H9 (cell line): ENCODE results near the gene SIK2. TPM values are rescaled to one million over a fixed set of nuclear protein-coding genes. Genes with fewer than 3 reads are reported as not detected.

Source experiments
- DNase-seq: peaks from one replicate; pipeline ENCODE4 v3.0.0-alpha.2; 2017
- H2AFZ ChIP-seq: one replicate; pipeline ENCODE4 v1.6.1; 2013; ENCODE audit warnings: mild to moderate bottlenecking, low read length, control low read depth, moderate library complexity
- H2AK5ac ChIP-seq: 2 replicates; pipeline ENCODE4 v1.6.1; 2013; ENCODE audit warnings: low read length, control low read depth, mixed read lengths; ENCODE audit not compliant: insufficient read length
- H2BK120ac ChIP-seq: one replicate; pipeline ENCODE4 v1.6.1; 2013; ENCODE audit warnings: low read depth, mild to moderate bottlenecking, low read length, control low read depth, inconsistent platforms; ENCODE audit not compliant: poor library complexity, severe bottlenecking
- H2BK12ac ChIP-seq: 2 replicates; pipeline ENCODE4 v1.6.1; 2013; ENCODE audit warnings: low read length, control low read depth, mixed read lengths, low read depth; ENCODE audit not compliant: insufficient read length
- H2BK15ac ChIP-seq: 2 replicates; pipeline ENCODE4 v1.6.1; 2013; ENCODE audit warnings: low read depth, low read length, control low read depth
- H2BK20ac ChIP-seq: one replicate; pipeline ENCODE4 v1.6.1; 2013; ENCODE audit warnings: low read depth, mild to moderate bottlenecking, low read length, control low read depth, inconsistent platforms; ENCODE audit not compliant: poor library complexity, severe bottlenecking
- H2BK5ac ChIP-seq: 2 replicates; pipeline ENCODE4 v1.6.1; 2013; ENCODE audit warnings: low read length, control low read depth, mixed read lengths; ENCODE audit not compliant: insufficient read length
- H3K14ac ChIP-seq: 2 replicates; pipeline ENCODE4 v1.6.1; 2013; ENCODE audit warnings: low read length, control low read depth; ENCODE audit not compliant: insufficient read depth
- H3K18ac ChIP-seq: 2 replicates; pipeline ENCODE4 v1.6.1; 2013; ENCODE audit warnings: low read depth, mild to moderate bottlenecking, mixed read lengths, low read length, control low read depth; ENCODE audit not compliant: insufficient read length
- H3K23ac ChIP-seq: 2 replicates; pipeline ENCODE4 v1.6.1; 2013; ENCODE audit warnings: low read length, control low read depth, mixed read lengths, low read depth; ENCODE audit not compliant: insufficient read length
- H3K23me2 ChIP-seq: 2 replicates; pipeline ENCODE4 v1.6.1; 2013; ENCODE audit warnings: low read depth, mild to moderate bottlenecking, mixed read lengths, low read length, control low read depth; ENCODE audit not compliant: insufficient read length, poor library complexity, severe bottlenecking
- H3K27ac ChIP-seq: 2 replicates; pipeline ENCODE4 v1.5.1; 2013; ENCODE audit warnings: low read length, control low read depth, mixed read lengths, low read depth; ENCODE audit not compliant: insufficient read length
- H3K27me3 ChIP-seq: 2 replicates; pipeline ENCODE4 v1.6.1; 2013; ENCODE audit warnings: low read length, control low read depth, inconsistent platforms; ENCODE audit not compliant: insufficient read depth
- H3K4ac ChIP-seq: 2 replicates; pipeline ENCODE4 v1.6.1; 2013; ENCODE audit warnings: low read depth, mild to moderate bottlenecking, control low read depth, inconsistent platforms, low read length, moderate library complexity
- H3K4me1 ChIP-seq: 2 replicates; pipeline ENCODE4 v1.6.1; 2013; ENCODE audit warnings: low read length, control low read depth, inconsistent platforms; ENCODE audit not compliant: insufficient read depth
- H3K4me2 ChIP-seq: 2 replicates; pipeline ENCODE4 v1.6.1; 2013; ENCODE audit warnings: low read length, control low read depth, mixed read lengths; ENCODE audit not compliant: insufficient read length, insufficient read depth
- H3K56ac ChIP-seq: 2 replicates; pipeline ENCODE4 v1.6.1; 2013; ENCODE audit warnings: low read depth, mild to moderate bottlenecking, mixed read lengths, low read length, control low read depth; ENCODE audit not compliant: insufficient read length
- H3K79me1 ChIP-seq: 2 replicates; pipeline ENCODE4 v1.6.1; 2013; ENCODE audit warnings: low read depth, mild to moderate bottlenecking, moderate library complexity, low read length, control low read depth, inconsistent platforms; ENCODE audit not compliant: insufficient read depth, poor library complexity, severe bottlenecking
- H3K79me2 ChIP-seq: 2 replicates; pipeline ENCODE4 v1.6.1; 2013; ENCODE audit warnings: low read length, control low read depth, inconsistent platforms; ENCODE audit not compliant: insufficient read depth
- H3K9ac ChIP-seq: 2 replicates; pipeline ENCODE4 v1.6.1; 2013; ENCODE audit warnings: low read length, control low read depth, mixed read lengths; ENCODE audit not compliant: insufficient read length; ENCODE audit errors: extremely low read depth
- H3K9me3 ChIP-seq: one replicate; pipeline ENCODE4 v1.6.1; 2013; ENCODE audit warnings: low read depth, low read length, inconsistent platforms; ENCODE audit not compliant: control insufficient read depth
- H3T11ph ChIP-seq: one replicate; pipeline ENCODE4 v1.6.1; 2013; ENCODE audit warnings: mild to moderate bottlenecking, low read length, control low read depth, inconsistent platforms
- H4K20me1 ChIP-seq: one replicate; pipeline ENCODE4 v1.6.1; 2013; ENCODE audit not compliant: control insufficient read depth, insufficient read length, insufficient read depth
- H4K5ac ChIP-seq: 2 replicates; pipeline ENCODE4 v1.6.1; 2013; ENCODE audit warnings: low read depth, mild to moderate bottlenecking, mixed read lengths, low read length, control low read depth; ENCODE audit not compliant: insufficient read length
- H4K8ac ChIP-seq: replicated peaks from 2 replicates; pipeline ENCODE4 v1.6.1; 2013; ENCODE audit warnings: low read length, control low read depth, mixed read lengths, low read depth; ENCODE audit not compliant: insufficient read length
- H4K91ac ChIP-seq: 2 replicates; pipeline ENCODE4 v1.6.1; 2013; ENCODE audit warnings: low read depth, mild to moderate bottlenecking, moderate library complexity, mixed read lengths, low read length, control low read depth; ENCODE audit not compliant: insufficient read length
- H3K27ac Mint-ChIP-seq, 3 experiments: 2 replicates in 2 of 3; 3 replicates in 1 of 3; pipeline ENCODE4 v1.8.0; 2020 to 2021; ENCODE audit warnings: mixed read lengths in 3 of 3, mild to moderate bottlenecking in 1 of 3, moderate library complexity in 1 of 3
- H3K27me3 Mint-ChIP-seq: 2 replicates; pipeline ENCODE4 v1.8.0; 2021; ENCODE audit warnings: low read depth, mild to moderate bottlenecking, moderate library complexity, mixed read lengths
- H3K36me3 Mint-ChIP-seq, 3 experiments: 2 replicates in 2 of 3; 3 replicates in 1 of 3; pipeline ENCODE4 v1.8.0; 2020 to 2021; ENCODE audit warnings: low read depth in 3 of 3, mixed read lengths in 3 of 3; ENCODE audit not compliant: insufficient read depth in 1 of 3
- H3K4me1 Mint-ChIP-seq, 2 experiments: 2 replicates each; pipeline ENCODE4 v1.8.0; 2020; ENCODE audit warnings: mixed read lengths in 2 of 2
- H3K4me3 Mint-ChIP-seq, 2 experiments: 2 replicates in 1 of 2; 3 replicates in 1 of 2; pipeline ENCODE4 v1.8.0; 2020 to 2021; ENCODE audit warnings: mild to moderate bottlenecking in 2 of 2, mixed read lengths in 2 of 2, moderate library complexity in 1 of 2
- H3K9me3 Mint-ChIP-seq, 2 experiments: 2 replicates in 1 of 2; 3 replicates in 1 of 2; pipeline ENCODE4 v1.8.0; 2020; ENCODE audit warnings: mild to moderate bottlenecking in 2 of 2, mixed read lengths in 2 of 2, moderate library complexity in 1 of 2
- WGBS: extraction: QIAGEN DNeasy Blood & Tissue Kit; methylation state at CpG from one replicate; pipeline ENCODE4 v1.1.7; 2013; ENCODE audit warnings: missing lambda C conversion rate, low lambda C conversion rate, mixed read lengths; ENCODE audit not compliant: insufficient read length; ENCODE audit errors: extremely low coverage; 5-methylcytosine and 5-hydroxymethylcytosine counted together
- total RNA-seq: library from RNA; stranded (reverse); gene quantifications from 2 replicates; pipeline ENCODE4 v1.2.1, GENCODE V29; 2021
- TF ChIP-seq, protein P1 (sequence below): fragments of 200-600 bp; sonication (generic); conservative IDR thresholded peaks from 3 replicates; pipeline ENCODE4 v1.8.0; 2021; ENCODE audit warnings: antibody characterized with exemption, mild to moderate bottlenecking

SIK2 gene
- total RNA-seq, 1 experiment from 2014 or later: 7.5 TPM

DNA sequence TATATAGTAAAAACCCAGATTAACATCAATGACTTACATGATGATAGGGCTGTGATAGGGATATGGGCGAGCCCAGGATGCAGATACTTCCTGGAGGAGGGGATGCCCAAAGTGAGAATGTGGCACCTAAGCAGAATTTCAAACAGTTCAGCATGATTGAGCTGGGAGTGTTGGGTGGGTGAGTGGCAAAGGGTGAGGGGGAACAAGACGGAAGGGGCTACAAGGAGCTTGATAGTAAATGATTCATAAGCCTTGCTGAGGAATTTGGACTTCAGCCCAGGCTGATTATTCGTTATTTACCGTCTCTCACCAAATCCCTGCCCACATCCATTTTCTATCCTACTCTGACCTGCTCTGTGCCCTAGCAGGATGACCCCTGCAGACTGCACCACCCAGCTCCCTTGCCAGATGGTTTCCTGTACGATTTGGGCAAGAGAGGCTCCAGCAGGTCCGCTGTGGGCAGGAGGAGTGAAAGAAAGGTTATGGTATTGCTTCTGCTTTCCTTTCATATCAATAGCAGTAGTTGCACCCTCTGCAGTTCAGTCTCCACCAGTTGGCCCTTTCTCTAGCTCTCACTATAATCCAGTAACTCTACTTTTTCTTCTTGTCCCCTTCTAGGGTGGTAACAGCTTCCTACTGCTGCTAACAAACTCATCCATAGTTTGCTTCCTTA, 30.3 kb upstream of the SIK2 start:
- Histone ChIP-seq H2BK12ac (no peak overlapping the region), H3K27me3 (no peaks in the 10 kb centered on the region), H3K4me2 (no peak overlapping the region), H2BK120ac (no peak overlapping the region), H3K4me1 (no peaks in the 10 kb centered on the region), H4K91ac (no peak overlapping the region), H3K56ac (no peak overlapping the region), H4K8ac (no peak overlapping the region), H4K20me1 (no peaks in the 10 kb centered on the region), H3K14ac (no peak overlapping the region), H3K79me1 (no peaks in the 10 kb centered on the region), H2BK5ac (no peak overlapping the region), H3T11ph (no peak overlapping the region), H3K79me2 (no peaks in the 10 kb centered on the region), H2AFZ (no peak overlapping the region), H3K18ac (no peak overlapping the region), H2AK5ac (no peak overlapping the region), H3K27ac (no peak overlapping the region), H3K9ac (no peak overlapping the region), H2BK15ac (no peak overlapping the region), H3K9me3 (no peaks in the 10 kb centered on the region), H4K5ac (no peak overlapping the region), H2BK20ac (no peak overlapping the region), H3K23ac (no peak overlapping the region), H3K23me2 (no peaks in the 10 kb centered on the region), H3K4ac (no peak overlapping the region)
- Mint-ChIP-seq H3K4me1 (peaks cover 3 to 4% of the 10 kb centered on the region in 2 experiments), H3K4me3 (no peak overlapping the region), H3K9me3 (no peaks in the 10 kb centered on the region), H3K27me3 (no peaks in the 10 kb centered on the region), H3K36me3 (no peaks in the 10 kb centered on the region), H3K27ac (no peak overlapping the region)
- TF ChIP-seq, protein P1, sequence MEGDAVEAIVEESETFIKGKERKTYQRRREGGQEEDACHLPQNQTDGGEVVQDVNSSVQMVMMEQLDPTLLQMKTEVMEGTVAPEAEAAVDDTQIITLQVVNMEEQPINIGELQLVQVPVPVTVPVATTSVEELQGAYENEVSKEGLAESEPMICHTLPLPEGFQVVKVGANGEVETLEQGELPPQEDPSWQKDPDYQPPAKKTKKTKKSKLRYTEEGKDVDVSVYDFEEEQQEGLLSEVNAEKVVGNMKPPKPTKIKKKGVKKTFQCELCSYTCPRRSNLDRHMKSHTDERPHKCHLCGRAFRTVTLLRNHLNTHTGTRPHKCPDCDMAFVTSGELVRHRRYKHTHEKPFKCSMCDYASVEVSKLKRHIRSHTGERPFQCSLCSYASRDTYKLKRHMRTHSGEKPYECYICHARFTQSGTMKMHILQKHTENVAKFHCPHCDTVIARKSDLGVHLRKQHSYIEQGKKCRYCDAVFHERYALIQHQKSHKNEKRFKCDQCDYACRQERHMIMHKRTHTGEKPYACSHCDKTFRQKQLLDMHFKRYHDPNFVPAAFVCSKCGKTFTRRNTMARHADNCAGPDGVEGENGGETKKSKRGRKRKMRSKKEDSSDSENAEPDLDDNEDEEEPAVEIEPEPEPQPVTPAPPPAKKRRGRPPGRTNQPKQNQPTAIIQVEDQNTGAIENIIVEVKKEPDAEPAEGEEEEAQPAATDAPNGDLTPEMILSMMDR: no peak
- WGBS: no CpG with 5 or more reads among the region's 6 CpGs
- no peak for DNase-seq
